ENCODE measurements around the gene EFHD2.
"Not testable (repeated sequence)": the region's sequence is repeated elsewhere in the genome, so short reads cannot be mapped to it uniquely, and the experiment has no call there.

EFHD2 gene

DNA sequence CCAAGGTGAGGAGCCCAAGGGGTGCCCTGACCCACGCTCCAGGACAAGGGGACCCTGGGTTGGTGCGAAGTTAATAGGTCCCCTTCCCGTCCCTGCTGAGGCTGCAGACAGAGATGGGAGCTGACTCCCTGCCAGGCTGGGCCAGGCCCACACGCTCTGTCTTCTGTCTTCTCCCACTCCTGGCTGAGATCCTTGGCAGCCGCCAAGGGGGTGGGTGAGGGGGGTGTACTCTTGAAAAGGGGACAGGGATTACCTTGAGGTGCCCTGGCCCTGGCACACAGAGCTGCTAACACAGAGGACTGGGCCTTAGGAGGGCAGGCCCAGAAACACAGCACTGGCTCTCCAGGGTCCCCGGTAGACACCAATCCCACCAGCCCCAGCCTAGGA, 17.6 kb downstream of the EFHD2 start:
- Histone ChIP-seq H3K9me3 (ENCODE audit: low read length) (no peaks in the 10 kb centered on the region), H3K4me3 (ENCODE audit: low read depth in 1 of 2, low read length in 2 of 2) (peak overlapping the region; percentile 32 to 47), H3K27me3 (ENCODE audit: control insufficient read depth in 1 of 2, insufficient read depth in 2 of 2, low read length in 2 of 2) (no peaks in the 10 kb centered on the region), H3K9ac (ENCODE audit: low read length) (peak overlapping the region; percentile 20), H3K4me1 (ENCODE audit: insufficient read depth, low read length) (peaks cover 21% of the 10 kb centered on the region), H3K27ac (ENCODE audit: low read depth, low read length) (peak overlapping the region; percentile 95), H3K36me3 (ENCODE audit: insufficient read depth, low read length) (peaks cover 4% of the 10 kb centered on the region)

DNA sequence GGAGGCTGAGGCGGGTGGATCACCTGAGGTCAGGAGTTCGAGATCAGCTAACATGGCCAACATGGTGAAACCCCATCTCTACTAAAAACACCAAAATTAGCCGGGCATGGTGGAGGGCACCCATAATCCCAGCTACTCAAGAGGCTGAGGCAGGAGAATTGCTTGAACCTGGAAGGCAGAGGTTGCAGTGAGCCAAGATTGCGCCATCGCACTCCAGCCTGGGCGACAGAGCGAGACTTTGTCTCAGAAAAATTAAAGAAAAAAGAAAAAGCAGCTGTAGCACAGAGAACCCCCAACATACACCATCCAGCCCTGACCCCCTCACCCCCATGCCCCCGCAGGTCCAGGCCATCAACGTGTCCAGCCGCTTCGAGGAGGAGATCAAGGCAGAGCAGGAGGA, 18.6 kb downstream of the EFHD2 start:
- not testable (repeated sequence) for H3K36me3 ChIP-seq (ENCODE audit: insufficient read depth, low read length); H3K4me3 ChIP-seq (ENCODE audit: low read depth in 1 of 2, low read length in 2 of 2); H3K9me3 ChIP-seq (ENCODE audit: low read length); H3K27ac ChIP-seq (ENCODE audit: low read depth, low read length); H3K27me3 ChIP-seq (ENCODE audit: control insufficient read depth in 1 of 2, insufficient read depth in 2 of 2, low read length in 2 of 2); H3K9ac ChIP-seq (ENCODE audit: low read length)
- peaks cover 21% of the 10 kb centered on the region for H3K4me1 ChIP-seq (ENCODE audit: insufficient read depth, low read length)

DNA sequence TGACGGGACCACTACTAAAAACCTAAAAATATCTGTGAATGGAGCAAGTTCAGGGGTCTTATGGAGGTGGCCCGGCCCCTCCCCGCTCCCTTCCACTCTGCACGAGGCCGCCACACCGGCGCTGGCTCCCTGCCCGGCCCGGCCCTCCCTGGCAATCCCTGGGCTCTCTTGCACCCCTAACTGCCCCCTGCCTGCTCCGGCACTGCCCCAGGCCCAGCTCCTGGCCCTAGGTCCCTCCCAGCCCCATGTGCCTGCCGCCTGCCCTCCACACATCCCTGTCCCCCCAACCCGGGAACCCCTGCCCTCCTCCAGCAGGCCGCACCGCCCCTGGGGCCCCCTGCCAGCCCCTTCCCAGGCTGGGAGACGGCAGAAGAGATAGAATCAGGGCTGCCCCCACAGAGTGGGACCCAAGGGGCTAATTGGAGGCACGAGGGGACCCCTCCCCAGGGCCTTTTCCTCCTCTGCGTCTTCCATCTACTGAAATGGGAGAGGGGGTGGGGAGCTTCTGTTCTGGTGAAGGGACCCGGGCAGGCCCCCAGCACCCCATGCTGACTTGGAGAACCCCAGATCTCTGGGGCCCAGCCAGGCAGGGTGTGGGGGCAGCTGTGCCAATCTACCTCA, 19.2 kb downstream of the EFHD2 start:
- Histone ChIP-seq H3K27me3 (ENCODE audit: control insufficient read depth in 1 of 2, insufficient read depth in 2 of 2, low read length in 2 of 2) (no peaks in the 10 kb centered on the region), H3K4me1 (ENCODE audit: insufficient read depth, low read length) (peaks cover 21% of the 10 kb centered on the region), H3K4me3 (ENCODE audit: low read depth in 1 of 2, low read length in 2 of 2) (no peak overlapping the region), H3K9me3 (ENCODE audit: low read length) (no peaks in the 10 kb centered on the region), H3K36me3 (ENCODE audit: insufficient read depth, low read length) (no peaks in the 10 kb centered on the region), H3K27ac (ENCODE audit: low read depth, low read length) (peak overlapping the region; percentile 24), H3K9ac (ENCODE audit: low read length) (no peak overlapping the region)

DNA sequence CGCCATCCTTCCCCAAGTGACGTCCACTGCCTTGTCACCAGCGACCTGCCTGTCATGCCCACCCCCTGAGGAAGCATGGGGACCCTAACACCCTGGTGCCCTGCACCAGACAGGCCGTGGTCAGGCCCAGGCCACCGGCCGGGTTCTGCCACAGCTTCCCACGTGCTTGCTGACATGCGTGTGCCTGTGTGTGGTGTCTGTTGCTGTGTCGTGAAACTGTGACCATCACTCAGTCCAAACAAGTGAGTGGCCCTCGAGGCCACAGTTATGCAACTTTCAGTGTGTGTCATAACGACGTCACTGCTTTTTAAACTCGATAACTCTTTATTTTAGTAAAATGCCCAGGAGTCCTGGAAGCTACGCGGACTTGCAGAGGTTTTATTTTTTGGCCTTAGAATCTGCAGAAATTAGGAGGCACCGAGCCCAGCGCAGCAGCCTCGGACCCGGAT, 20.0 kb downstream of the EFHD2 start:
- H3K4me3 ChIP-seq (ENCODE audit: low read depth in 1 of 2, low read length in 2 of 2), result no peak overlapping the region
- H3K4me1 ChIP-seq (ENCODE audit: insufficient read depth, low read length), result peaks cover 21% of the 10 kb centered on the region
- no peaks in the 10 kb centered on the region for H3K36me3 ChIP-seq (ENCODE audit: insufficient read depth, low read length)
- no peaks in the 10 kb centered on the region for H3K27me3 ChIP-seq (ENCODE audit: control insufficient read depth in 1 of 2, insufficient read depth in 2 of 2, low read length in 2 of 2)
- no peaks in the 10 kb centered on the region for H3K9me3 ChIP-seq (ENCODE audit: low read length)
- no peak overlapping the region for H3K9ac ChIP-seq (ENCODE audit: low read length)
- no peak overlapping the region for H3K27ac ChIP-seq (ENCODE audit: low read depth, low read length)

DNA sequence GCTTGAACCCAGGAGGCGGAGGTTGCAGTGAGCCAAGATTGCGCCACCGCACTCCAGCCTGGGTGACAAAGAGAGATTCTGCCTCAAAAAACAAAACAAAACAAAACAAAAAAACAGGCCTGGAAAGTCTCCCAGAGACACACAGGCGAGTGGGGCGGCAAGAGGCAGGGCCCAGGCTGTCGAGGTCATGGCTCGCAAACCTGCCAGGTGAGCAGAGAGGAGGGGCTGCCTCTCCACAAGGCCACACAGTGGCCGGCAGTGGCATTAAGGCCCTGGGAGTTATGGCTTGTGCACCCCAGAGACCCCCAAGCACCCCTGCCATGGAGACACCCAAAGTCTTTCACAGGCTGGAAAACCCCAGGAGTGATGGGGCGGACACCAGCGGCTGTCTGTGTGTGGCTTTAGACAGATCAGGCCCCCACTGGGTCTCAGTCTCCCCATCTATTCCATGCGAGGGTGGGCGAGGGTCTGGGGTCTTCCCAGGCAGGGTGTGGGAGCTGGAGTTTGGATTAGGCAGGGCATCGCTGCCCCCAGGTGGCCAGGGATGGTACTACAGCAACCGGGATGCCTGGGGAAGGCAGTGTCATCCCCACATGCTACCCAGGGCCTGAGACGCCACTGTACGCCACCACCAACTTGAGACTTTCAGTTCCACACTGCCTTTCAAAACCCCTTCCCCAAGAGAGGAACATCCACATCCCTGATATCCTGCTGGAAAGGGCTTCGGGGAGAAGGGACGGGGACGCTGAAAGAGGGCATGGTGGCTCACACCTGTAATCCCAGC, 21.3 kb downstream of the EFHD2 start:
- Histone ChIP-seq H3K36me3 (ENCODE audit: insufficient read depth, low read length) (no peaks in the 10 kb centered on the region), H3K27me3 (ENCODE audit: control insufficient read depth in 1 of 2, insufficient read depth in 2 of 2, low read length in 2 of 2) (no peaks in the 10 kb centered on the region), H3K4me1 (ENCODE audit: insufficient read depth, low read length) (peaks cover 19% of the 10 kb centered on the region), H3K27ac (ENCODE audit: low read depth, low read length) (no peak overlapping the region), H3K4me3 (ENCODE audit: low read depth in 1 of 2, low read length in 2 of 2) (no peak overlapping the region), H3K9me3 (ENCODE audit: low read length) (no peaks in the 10 kb centered on the region), H3K9ac (ENCODE audit: low read length) (no peak overlapping the region)

DNA sequence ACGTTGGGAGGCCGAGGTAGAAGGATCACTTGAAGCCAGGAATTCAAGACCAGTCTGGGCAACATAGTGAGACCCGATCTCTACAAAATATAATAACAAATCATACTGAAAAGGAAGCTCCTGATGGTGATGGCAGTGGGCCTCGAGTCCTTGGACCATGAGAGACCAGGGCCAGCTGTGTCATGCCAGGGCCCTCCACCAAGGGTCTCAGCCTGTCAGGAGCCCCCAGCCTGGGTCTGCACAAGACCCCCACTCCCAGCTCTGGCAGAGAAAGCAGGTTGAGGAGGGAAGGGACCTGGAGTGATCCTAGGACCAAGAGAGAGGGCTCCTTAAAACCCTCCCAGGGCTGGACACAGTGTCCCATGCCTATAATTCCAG, 21.9 kb downstream of the EFHD2 start:
- H3K9ac ChIP-seq (ENCODE audit: low read length), result no peak overlapping the region
- no peaks in the 10 kb centered on the region for H3K27me3 ChIP-seq (ENCODE audit: control insufficient read depth in 1 of 2, insufficient read depth in 2 of 2, low read length in 2 of 2)
- no peak overlapping the region for H3K4me3 ChIP-seq (ENCODE audit: low read depth in 1 of 2, low read length in 2 of 2)
- no peaks in the 10 kb centered on the region for H3K36me3 ChIP-seq (ENCODE audit: insufficient read depth, low read length)
- H3K27ac ChIP-seq (ENCODE audit: low read depth, low read length), result no peak overlapping the region
- H3K4me1 ChIP-seq (ENCODE audit: insufficient read depth, low read length), result peaks cover 13% of the 10 kb centered on the region
- H3K9me3 ChIP-seq (ENCODE audit: low read length), result no peaks in the 10 kb centered on the region

DNA sequence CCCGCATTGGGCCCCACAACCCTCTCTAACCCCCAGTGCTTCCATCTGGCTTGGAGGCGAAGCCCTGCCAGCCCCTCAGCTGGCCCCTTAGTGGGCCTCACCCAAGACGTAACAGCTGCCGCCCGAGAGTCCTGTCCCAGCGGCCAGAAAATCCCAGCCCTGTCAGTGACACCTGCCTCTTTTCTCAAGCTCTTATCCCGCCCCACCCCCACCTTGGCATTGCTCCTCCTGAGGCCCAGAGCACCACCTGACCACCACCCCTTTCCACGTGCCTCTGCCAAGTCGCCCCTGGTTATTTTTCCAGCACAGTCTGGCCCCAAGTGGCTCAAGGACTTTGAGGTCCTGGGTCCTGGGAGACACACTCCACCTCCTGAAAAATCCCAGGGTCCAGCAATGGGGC, 22.6 kb downstream of the EFHD2 start:
- Histone ChIP-seq H3K4me3 (ENCODE audit: low read depth in 1 of 2, low read length in 2 of 2) (no peak overlapping the region), H3K4me1 (ENCODE audit: insufficient read depth, low read length) (peaks cover 7% of the 10 kb centered on the region), H3K36me3 (ENCODE audit: insufficient read depth, low read length) (no peaks in the 10 kb centered on the region), H3K27ac (ENCODE audit: low read depth, low read length) (no peak overlapping the region), H3K9me3 (ENCODE audit: low read length) (no peaks in the 10 kb centered on the region), H3K27me3 (ENCODE audit: control insufficient read depth in 1 of 2, insufficient read depth in 2 of 2, low read length in 2 of 2) (no peaks in the 10 kb centered on the region), H3K9ac (ENCODE audit: low read length) (no peak overlapping the region)

DNA sequence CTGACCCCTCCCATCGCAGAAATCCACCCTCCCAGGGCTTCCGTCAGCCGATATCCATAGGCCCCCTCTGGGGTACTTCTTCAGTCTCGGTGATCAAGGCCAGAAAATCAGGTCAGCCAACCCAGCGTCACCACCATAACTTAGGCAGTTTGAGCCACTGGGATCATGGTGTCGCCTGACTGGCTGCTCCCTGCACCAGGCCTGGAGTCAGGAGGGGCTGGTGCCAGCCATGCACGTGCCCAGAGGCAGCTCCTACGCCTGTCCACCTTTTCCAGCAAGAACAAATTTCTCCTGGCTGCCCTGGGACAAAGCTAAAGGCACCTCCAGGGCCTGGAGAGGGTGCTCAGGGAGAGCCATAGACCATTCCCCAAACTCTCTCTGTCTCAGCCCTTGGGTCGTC, 23.8 kb downstream of the EFHD2 start:
- H3K27me3 ChIP-seq (ENCODE audit: control insufficient read depth in 1 of 2, insufficient read depth in 2 of 2, low read length in 2 of 2), result no peaks in the 10 kb centered on the region
- no peak overlapping the region for H3K9ac ChIP-seq (ENCODE audit: low read length)
- H3K36me3 ChIP-seq (ENCODE audit: insufficient read depth, low read length), result no peaks in the 10 kb centered on the region
- no peaks in the 10 kb centered on the region for H3K4me1 ChIP-seq (ENCODE audit: insufficient read depth, low read length)
- no peak overlapping the region for H3K4me3 ChIP-seq (ENCODE audit: low read depth in 1 of 2, low read length in 2 of 2)
- H3K27ac ChIP-seq (ENCODE audit: low read depth, low read length), result no peak overlapping the region
- H3K9me3 ChIP-seq (ENCODE audit: low read length), result no peaks in the 10 kb centered on the region

DNA sequence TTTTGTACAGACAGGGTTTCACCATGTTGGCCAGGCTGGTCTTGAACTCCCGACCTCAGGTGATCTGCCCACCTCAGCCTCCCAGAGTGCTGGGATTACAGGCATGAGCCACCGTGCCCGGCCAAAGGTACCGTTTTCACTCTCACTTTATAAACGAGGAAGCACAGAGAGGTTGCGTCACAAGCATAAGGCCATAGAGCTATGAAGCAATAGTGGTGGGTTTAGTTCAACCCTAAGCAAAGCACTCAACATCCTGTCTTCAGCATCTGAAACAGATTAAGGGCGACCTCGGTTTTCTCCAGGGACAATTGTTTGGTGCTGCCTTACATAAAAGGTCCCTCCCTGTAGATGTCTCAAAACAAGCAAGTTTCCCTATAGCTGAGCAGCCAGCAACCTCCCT, 25.1 kb downstream of the EFHD2 start:
- not testable (repeated sequence) for H3K27me3 ChIP-seq (ENCODE audit: control insufficient read depth in 1 of 2, insufficient read depth in 2 of 2, low read length in 2 of 2); H3K36me3 ChIP-seq (ENCODE audit: insufficient read depth, low read length); H3K9ac ChIP-seq (ENCODE audit: low read length); H3K4me3 ChIP-seq (ENCODE audit: low read depth in 1 of 2, low read length in 2 of 2); H3K27ac ChIP-seq (ENCODE audit: low read depth, low read length); H3K4me1 ChIP-seq (ENCODE audit: insufficient read depth, low read length); H3K9me3 ChIP-seq (ENCODE audit: low read length)

DNA sequence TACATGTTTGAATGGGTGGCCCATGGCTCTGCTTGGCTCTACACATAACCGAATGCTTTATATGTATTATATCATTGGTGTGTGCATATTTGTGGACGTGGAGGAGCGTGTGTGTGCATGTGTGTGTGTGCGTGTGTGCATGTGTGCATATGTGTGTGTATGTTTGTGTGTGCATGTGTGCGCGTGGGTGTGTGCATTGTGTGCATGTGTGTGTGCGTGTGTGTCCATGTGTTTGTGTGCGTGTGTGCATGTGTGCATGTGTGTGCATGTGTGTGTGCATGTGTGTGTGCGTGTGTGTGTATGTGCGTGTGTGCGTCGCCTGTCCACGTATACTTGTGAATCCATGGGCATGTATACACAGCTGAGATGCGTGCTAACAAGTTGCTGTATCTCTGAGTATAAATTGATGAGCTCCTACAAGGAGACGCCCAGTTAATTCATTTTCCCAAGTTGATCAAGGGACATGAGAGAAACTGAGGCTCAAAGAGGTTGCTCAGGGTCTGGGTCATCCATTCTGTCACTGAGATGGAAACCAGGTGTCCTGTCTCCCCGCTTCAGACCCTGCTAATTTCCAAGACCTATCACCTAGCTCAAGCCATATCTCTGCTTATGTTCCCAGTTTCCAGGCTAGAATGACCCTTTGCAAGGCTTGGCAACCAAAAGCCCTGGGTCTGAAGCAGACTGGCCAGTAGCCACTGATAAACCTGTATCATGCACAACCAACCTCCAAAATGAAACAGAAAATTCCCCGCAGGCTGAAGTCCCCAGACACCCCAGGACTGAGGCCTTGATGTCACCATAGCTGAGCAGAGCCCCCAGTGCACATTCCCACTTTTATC, 25.8 kb downstream of the EFHD2 start:
- H3K4me1 ChIP-seq (ENCODE audit: insufficient read depth, low read length), result no peaks in the 10 kb centered on the region
- H3K27me3 ChIP-seq (ENCODE audit: control insufficient read depth in 1 of 2, insufficient read depth in 2 of 2, low read length in 2 of 2), result no peaks in the 10 kb centered on the region
- H3K4me3 ChIP-seq (ENCODE audit: low read depth in 1 of 2, low read length in 2 of 2), result no peak overlapping the region
- no peaks in the 10 kb centered on the region for H3K36me3 ChIP-seq (ENCODE audit: insufficient read depth, low read length)
- no peak overlapping the region for H3K9ac ChIP-seq (ENCODE audit: low read length)
- no peak overlapping the region for H3K27ac ChIP-seq (ENCODE audit: low read depth, low read length)
- H3K9me3 ChIP-seq (ENCODE audit: low read length), result no peaks in the 10 kb centered on the region

DNA sequence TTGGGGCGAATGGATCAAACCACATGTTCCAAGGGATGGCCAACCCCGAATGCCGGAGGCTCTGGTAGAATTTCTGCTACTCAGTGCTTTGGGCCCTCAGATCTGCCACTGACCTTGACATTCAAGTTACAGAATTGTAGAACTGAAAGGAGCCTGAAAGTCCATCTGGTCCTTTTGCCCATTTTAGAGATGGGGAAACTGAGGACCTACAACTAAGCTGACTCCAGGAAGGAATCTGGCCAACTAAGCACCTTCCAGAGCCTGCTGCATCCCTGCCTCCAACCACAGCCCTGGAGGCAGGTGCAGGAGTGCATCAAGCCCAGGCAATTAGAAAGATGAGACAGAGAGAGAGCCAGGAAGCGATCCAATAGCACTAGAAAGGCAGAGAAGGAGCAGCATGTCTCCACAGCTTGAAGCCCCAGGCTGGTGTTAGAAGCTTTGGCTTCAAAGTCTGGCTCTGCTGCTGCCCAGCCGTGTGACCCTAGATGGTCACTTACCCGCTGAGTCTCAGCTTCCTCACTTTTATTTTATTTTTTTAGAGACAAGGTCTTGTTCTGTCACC, 27.3 kb downstream of the EFHD2 start:
- Histone ChIP-seq H3K27ac (ENCODE audit: low read depth, low read length) (no peak overlapping the region), H3K9me3 (ENCODE audit: low read length) (no peaks in the 10 kb centered on the region), H3K9ac (ENCODE audit: low read length) (no peak overlapping the region), H3K36me3 (ENCODE audit: insufficient read depth, low read length) (no peaks in the 10 kb centered on the region), H3K4me1 (ENCODE audit: insufficient read depth, low read length) (no peaks in the 10 kb centered on the region), H3K27me3 (ENCODE audit: control insufficient read depth in 1 of 2, insufficient read depth in 2 of 2, low read length in 2 of 2) (no peaks in the 10 kb centered on the region), H3K4me3 (ENCODE audit: low read depth in 1 of 2, low read length in 2 of 2) (no peak overlapping the region)

Data from muscle layer of colon (tissue), 2 donors.